Measurements from ENCODE around the gene CELF1. TPM values are rescaled to one million over a fixed set of nuclear protein-coding genes. Genes with fewer than 3 reads are reported as not detected.

CELF1 gene
- polyA plus RNA-seq, 1 donor (not counting 4 experiments of a cell fraction or from before 2014, with no cell fraction given) = 110 TPM

GRCh38 chr11:47443028-47443700 is 109.8 kb downstream of the CELF1 start:
- no peak overlapping the region for H3K4me2 ChIP-seq (ENCODE audit: control insufficient read depth, extremely low read depth, insufficient read depth, low read depth, low read length)
- H3K9me1 ChIP-seq (ENCODE audit: control insufficient read depth, extremely low read depth, insufficient read depth, low read length) = no peaks in the 10 kb centered on the region
- no peak overlapping the region for H3K4me3 ChIP-seq (ENCODE audit: control insufficient read depth in 2 of 3, extremely low read depth in 1 of 3, insufficient read depth in 2 of 3, low read depth in 1 of 3, low read length in 3 of 3)
- TF ChIP-seq EZH2 (IDR thresholded peaks at IDR 0.05; ENCODE audit: low read length) = no peak
- TF ChIP-seq, protein P1, sequence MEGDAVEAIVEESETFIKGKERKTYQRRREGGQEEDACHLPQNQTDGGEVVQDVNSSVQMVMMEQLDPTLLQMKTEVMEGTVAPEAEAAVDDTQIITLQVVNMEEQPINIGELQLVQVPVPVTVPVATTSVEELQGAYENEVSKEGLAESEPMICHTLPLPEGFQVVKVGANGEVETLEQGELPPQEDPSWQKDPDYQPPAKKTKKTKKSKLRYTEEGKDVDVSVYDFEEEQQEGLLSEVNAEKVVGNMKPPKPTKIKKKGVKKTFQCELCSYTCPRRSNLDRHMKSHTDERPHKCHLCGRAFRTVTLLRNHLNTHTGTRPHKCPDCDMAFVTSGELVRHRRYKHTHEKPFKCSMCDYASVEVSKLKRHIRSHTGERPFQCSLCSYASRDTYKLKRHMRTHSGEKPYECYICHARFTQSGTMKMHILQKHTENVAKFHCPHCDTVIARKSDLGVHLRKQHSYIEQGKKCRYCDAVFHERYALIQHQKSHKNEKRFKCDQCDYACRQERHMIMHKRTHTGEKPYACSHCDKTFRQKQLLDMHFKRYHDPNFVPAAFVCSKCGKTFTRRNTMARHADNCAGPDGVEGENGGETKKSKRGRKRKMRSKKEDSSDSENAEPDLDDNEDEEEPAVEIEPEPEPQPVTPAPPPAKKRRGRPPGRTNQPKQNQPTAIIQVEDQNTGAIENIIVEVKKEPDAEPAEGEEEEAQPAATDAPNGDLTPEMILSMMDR (optimal IDR thresholded peaks at IDR 0.05 in 1 of 3, IDR thresholded peaks at IDR 0.05 in 1 of 3, conservative IDR thresholded peaks at IDR 0.05 in 1 of 3; ENCODE audit: extremely low read depth in 1 of 3, insufficient read depth in 2 of 3, low read length in 3 of 3) = peak in 1 of 3 experiments; percentile 18
- no peaks in the 10 kb centered on the region for H3K4me1 ChIP-seq (ENCODE audit: control insufficient read depth, extremely low read depth, insufficient read depth, low read length)
- no peaks in the 10 kb centered on the region for H3K27me3 ChIP-seq (ENCODE audit: control insufficient read depth, extremely low read depth, insufficient read depth, low read length)
- H3K9me3 ChIP-seq (ENCODE audit: control insufficient read depth, low read depth, low read length) = no peaks in the 10 kb centered on the region
- DNase-seq (ENCODE audit: low read depth, low spot score) = no peak
- no peaks in the 10 kb centered on the region for H3K79me2 ChIP-seq (ENCODE audit: control insufficient read depth, insufficient read depth, low read length)
- H2AFZ ChIP-seq (ENCODE audit: control insufficient read depth, low read length) = no peak overlapping the region
- H3K36me3 ChIP-seq (ENCODE audit: control insufficient read depth in 2 of 2, extremely low read depth in 1 of 2, insufficient read depth in 2 of 2, low read length in 2 of 2) = peaks cover 0 to 10% of the 10 kb centered on the region in 2 experiments
- no peak overlapping the region for H3K27ac ChIP-seq (ENCODE audit: control insufficient read depth, insufficient read depth, low read length)
- dilution Hi-C loops (cut with MboI; ENCODE audit: extremely low pct_ligation_motif_present, low sequenced_read_pairs) = no loop called here
- no peak overlapping the region for H3K9ac ChIP-seq (ENCODE audit: control insufficient read depth, extremely low read depth, insufficient read depth, low read length)
- no peak for FAIRE-seq
- no peaks in the 10 kb centered on the region for H4K20me1 ChIP-seq (ENCODE audit: control insufficient read depth, extremely low read depth, insufficient read depth, low read length)

- no peaks in the 10 kb centered on the region for H3K9me3 ChIP-seq (ENCODE audit: control insufficient read depth, low read depth, low read length)
- H4K20me1 ChIP-seq (ENCODE audit: control insufficient read depth, extremely low read depth, insufficient read depth, low read length) = no peaks in the 10 kb centered on the region
- peaks cover 0 to 5% of the 10 kb centered on the region in 2 experiments for H3K36me3 ChIP-seq (ENCODE audit: control insufficient read depth in 2 of 2, extremely low read depth in 1 of 2, insufficient read depth in 2 of 2, low read length in 2 of 2)
- H3K4me2 ChIP-seq (ENCODE audit: control insufficient read depth, extremely low read depth, insufficient read depth, low read depth, low read length) = no peak overlapping the region
- H3K27me3 ChIP-seq (ENCODE audit: control insufficient read depth, extremely low read depth, insufficient read depth, low read length) = no peaks in the 10 kb centered on the region
- no peaks in the 10 kb centered on the region for H3K9me1 ChIP-seq (ENCODE audit: control insufficient read depth, extremely low read depth, insufficient read depth, low read length)
- no peaks in the 10 kb centered on the region for H3K79me2 ChIP-seq (ENCODE audit: control insufficient read depth, insufficient read depth, low read length)
- no peak for DNase-seq (ENCODE audit: low read depth, low spot score)
- no peak overlapping the region for H3K27ac ChIP-seq (ENCODE audit: control insufficient read depth, insufficient read depth, low read length)
- H3K4me3 ChIP-seq (ENCODE audit: control insufficient read depth in 2 of 3, extremely low read depth in 1 of 3, insufficient read depth in 2 of 3, low read depth in 1 of 3, low read length in 3 of 3) = no peak overlapping the region
- no peak overlapping the region for H3K9ac ChIP-seq (ENCODE audit: control insufficient read depth, extremely low read depth, insufficient read depth, low read length)
- no peak overlapping the region for H2AFZ ChIP-seq (ENCODE audit: control insufficient read depth, low read length)
- H3K4me1 ChIP-seq (ENCODE audit: control insufficient read depth, extremely low read depth, insufficient read depth, low read length) = no peaks in the 10 kb centered on the region
- dilution Hi-C loops (cut with MboI; ENCODE audit: extremely low pct_ligation_motif_present, low sequenced_read_pairs) = no loop called here
- FAIRE-seq = no peak
- no peak for TF ChIP-seq EZH2 (IDR thresholded peaks at IDR 0.05; ENCODE audit: low read length)
- TF ChIP-seq, protein P1 (optimal IDR thresholded peaks at IDR 0.05 in 1 of 3, IDR thresholded peaks at IDR 0.05 in 1 of 3, conservative IDR thresholded peaks at IDR 0.05 in 1 of 3; ENCODE audit: extremely low read depth in 1 of 3, insufficient read depth in 2 of 3, low read length in 3 of 3) = no peak
These were observed 110.4 kb downstream of the CELF1 start for GRCh38 chr11:47442514-47442913.

Data from keratinocyte (primary cell).